HEK293 (cell line): Measurements from ENCODE around the gene CUL1.

Experiments
- CTCF ChIA-PET: fragments of 350-600 bp; formaldehyde crosslinking; extraction: SDS; loops from one replicate; lab custom pipeline; 2021; ENCODE audit warnings: antibody characterized with exemption; lab: Yijun Ruan, JAX
- POLR2A ChIA-PET: fragments of 300-600 bp; formaldehyde crosslinking; extraction: SDS; loops from one replicate; lab custom pipeline; 2020; ENCODE audit warnings: antibody characterized with exemption, inconsistent platforms; lab: Yijun Ruan, JAX
- H3K27ac ChIP-seq: fragments of 200-500 bp; sonication (Bioruptor generic); 2 replicates; pipeline ENCODE4 v1.5.1; 2014; ENCODE audit warnings: low read depth, low read length, control low read depth, inconsistent platforms; ENCODE audit errors: extremely low read depth
- H3K36me3 ChIP-seq, 2 experiments: fragments of 200-500 bp in 1 of 2; sonication (Bioruptor generic) in 1 of 2; 1 replicate in 1 of 2; 2 replicates in 1 of 2; pipeline ENCODE4 v1.5.1; 2014 to 2017; ENCODE audit warnings: inconsistent platforms in 2 of 2, low read length in 2 of 2; ENCODE audit not compliant: control insufficient read depth in 2 of 2, insufficient read depth in 1 of 2
- H3K4me1 ChIP-seq: fragments of 200-500 bp; sonication (Bioruptor generic); 2 replicates; pipeline ENCODE4 v1.5.1; 2014; ENCODE audit warnings: mild to moderate bottlenecking, low read length, inconsistent platforms; ENCODE audit not compliant: control insufficient read depth, insufficient read depth
- H3K4me3 ChIP-seq: 2 replicates; pipeline ENCODE4 v1.5.1; 2011; ENCODE audit warnings: low read depth, mild to moderate bottlenecking, control low read depth, low read length, moderate library complexity
- H3K9me3 ChIP-seq: fragments of 200-500 bp; sonication (Bioruptor generic); 2 replicates; pipeline ENCODE4 v1.5.1; 2014; ENCODE audit warnings: low read depth, low read length, inconsistent platforms; ENCODE audit not compliant: control insufficient read depth, insufficient read depth
- GLI2 ChIP-seq: fragments of 450-650 bp; formaldehyde crosslinking; IDR thresholded peaks from 2 replicates; pipeline ENCODE4; 2017; ENCODE audit warnings: missing biosample characterization, missing genetic modification characterization, low read depth, borderline replicate concordance
- IKZF3 ChIP-seq: fragments of 450-650 bp; IDR thresholded peaks from 2 replicates; pipeline ENCODE4 v1.5.0; 2018; ENCODE audit warnings: missing biosample characterization, mild to moderate bottlenecking, missing genetic modification characterization, moderate library complexity
- KLF16 ChIP-seq: fragments of 450-650 bp; formaldehyde crosslinking; IDR thresholded peaks from 2 replicates; pipeline ENCODE4 v1.5.1; 2017; ENCODE audit warnings: missing biosample characterization, missing genetic modification characterization
- OSR2 ChIP-seq: fragments of 450-650 bp; formaldehyde crosslinking; IDR thresholded peaks from 2 replicates; pipeline ENCODE4 v1.5.1; 2016; ENCODE audit warnings: missing biosample characterization, missing genetic modification characterization
- REPIN1 ChIP-seq: fragments of 450-650 bp; formaldehyde crosslinking; IDR thresholded peaks from 2 replicates; pipeline ENCODE4 v1.5.1; 2017; ENCODE audit warnings: missing biosample characterization, missing genetic modification characterization, low read depth
- WT1 ChIP-seq: fragments of 450-650 bp; formaldehyde crosslinking; IDR thresholded peaks from 2 replicates; pipeline ENCODE4 v1.5.1; 2016; ENCODE audit warnings: missing biosample characterization, missing genetic modification characterization
- ZBTB48 ChIP-seq: fragments of 450-650 bp; formaldehyde crosslinking; IDR thresholded peaks from 2 replicates; pipeline ENCODE4 v1.5.1; 2016; ENCODE audit warnings: missing biosample characterization, missing genetic modification characterization
- ZFP3 ChIP-seq: fragments of 450-650 bp; formaldehyde crosslinking; IDR thresholded peaks from 2 replicates; pipeline ENCODE4 v1.5.1; 2016; ENCODE audit warnings: low read depth, missing biosample characterization, missing genetic modification characterization
- ZFP37 ChIP-seq: fragments of 450-650 bp; formaldehyde crosslinking; IDR thresholded peaks from 2 replicates; pipeline ENCODE4 v1.5.1; 2016; ENCODE audit warnings: missing biosample characterization, missing genetic modification characterization
- ZNF132 ChIP-seq: fragments of 450-650 bp; formaldehyde crosslinking; IDR thresholded peaks from 2 replicates; pipeline ENCODE4 v1.5.1; 2017; ENCODE audit warnings: missing biosample characterization, missing genetic modification characterization, borderline replicate concordance
- ZNF174 ChIP-seq: fragments of 450-650 bp; formaldehyde crosslinking; IDR thresholded peaks from 2 replicates; pipeline ENCODE4 v1.5.0; 2017; ENCODE audit warnings: missing biosample characterization, mild to moderate bottlenecking, missing genetic modification characterization
- ZNF239 ChIP-seq: fragments of 450-650 bp; formaldehyde crosslinking; IDR thresholded peaks from 2 replicates; pipeline ENCODE4 v1.5.1; 2016; ENCODE audit warnings: missing biosample characterization, missing genetic modification characterization
- ZNF248 ChIP-seq: fragments of 450-650 bp; formaldehyde crosslinking; IDR thresholded peaks from 2 replicates; pipeline ENCODE4 v1.5.1; 2017; ENCODE audit warnings: missing biosample characterization, missing genetic modification characterization
- ZNF26 ChIP-seq: fragments of 450-650 bp; formaldehyde crosslinking; IDR thresholded peaks from 2 replicates; pipeline ENCODE4 v1.5.1; 2016; ENCODE audit warnings: missing biosample characterization, missing genetic modification characterization
- ZNF366 ChIP-seq: fragments of 450-650 bp; formaldehyde crosslinking; conservative IDR thresholded peaks from 2 replicates; pipeline ENCODE4 v1.5.1; 2016; ENCODE audit warnings: missing biosample characterization, missing genetic modification characterization
- ZNF626 ChIP-seq: fragments of 450-650 bp; sonication (Bioruptor Pico); formaldehyde crosslinking; IDR thresholded peaks from 2 replicates; pipeline ENCODE4 v1.5.1; 2018; ENCODE audit warnings: missing biosample characterization, missing genetic modification characterization, inconsistent platforms
- ZNF629 ChIP-seq: fragments of 450-650 bp; formaldehyde crosslinking; IDR thresholded peaks from 2 replicates; pipeline ENCODE4 v1.5.1; 2017; ENCODE audit warnings: missing biosample characterization, missing genetic modification characterization
- ZNF692 ChIP-seq: fragments of 450-650 bp; formaldehyde crosslinking; IDR thresholded peaks from 2 replicates; pipeline ENCODE4 v1.5.1; 2016; ENCODE audit warnings: missing biosample characterization, missing genetic modification characterization
- ZNF776 ChIP-seq: fragments of 450-650 bp; formaldehyde crosslinking; IDR thresholded peaks from 2 replicates; pipeline ENCODE4 v1.5.0; 2017; ENCODE audit warnings: missing biosample characterization, missing genetic modification characterization, borderline replicate concordance
- ZNF791 ChIP-seq: fragments of 450-650 bp; formaldehyde crosslinking; IDR thresholded peaks from 2 replicates; pipeline ENCODE4 v1.5.1; 2016; ENCODE audit warnings: missing biosample characterization, missing genetic modification characterization
- ZNF843 ChIP-seq: fragments of 450-650 bp; formaldehyde crosslinking; IDR thresholded peaks from 2 replicates; pipeline ENCODE4 v1.5.1; 2016; ENCODE audit warnings: missing biosample characterization, missing genetic modification characterization

The CUL1 gene

GRCh38 chr7:148723166-148723559 lies 24.5 kb downstream of the CUL1 start (continued):
- no peak for TF ChIP-seq ZNF248 (tag by site-specific recombination)
- no peak for TF ChIP-seq ZNF626 (tag by site-specific recombination)
- no peak for TF ChIP-seq ZNF843 (tag by site-specific recombination)
- TF ChIP-seq ZNF692 = no peak
- TF ChIP-seq ZNF174 (tag by site-specific recombination) = no peak
- no peak for TF ChIP-seq ZNF366 (tag by site-specific recombination)
- TF ChIP-seq, all 188 proteins: peak for 0

- Histone ChIP-seq H3K27ac (no peak overlapping the region), H3K4me3 (no peak overlapping the region), H3K4me1 (no peaks in the 10 kb centered on the region), H3K36me3 (no peaks in the 10 kb centered on the region), H3K9me3 (no peaks in the 10 kb centered on the region)
- TF ChIP-seq WT1 (tag by site-specific recombination) = no peak
- no peak for TF ChIP-seq ZFP37 (tag by site-specific recombination)
- no peak for TF ChIP-seq ZNF26 (tag by site-specific recombination)
- TF ChIP-seq ZNF629 (tag by site-specific recombination) = no peak
- no peak for TF ChIP-seq ZBTB48 (tag by site-specific recombination)
- no peak for TF ChIP-seq ZFP3
- POLR2A ChIA-PET = interaction anchor here (0.8 kb wide), 1 partner anchor 217 kb away, joined by 4 read pairs; no protein-coding TSS in a partner anchor
- CTCF ChIA-PET = interaction anchor here (0.6 to 1.3 kb wide), 3 partner anchors 90 to 185 kb away, joined by 3 to 4 read pairs (median 3); no protein-coding TSS in a partner anchor
Observed at GRCh38 chr7:148723846-148724245, 25.1 kb downstream of the CUL1 start.

- TF ChIP-seq ZNF239 (tag by site-specific recombination) (no peak), REPIN1 (tag by site-specific recombination) (no peak), ZNF776 (tag by site-specific recombination) (no peak), ZNF791 (tag by site-specific recombination) (no peak), ZNF132 (tag by site-specific recombination) (no peak)
- Histone ChIP-seq H3K4me3 (no peak overlapping the region), H3K36me3 (peaks cover 4 to 16% of the 10 kb centered on the region in 2 experiments), H3K27ac (no peak overlapping the region), H3K4me1 (no peaks in the 10 kb centered on the region), H3K9me3 (no peaks in the 10 kb centered on the region)
- ChIA-PET CTCF (no interaction called here), POLR2A (no interaction called here)
Observed at GRCh38 chr7:148726385-148726784, 27.7 kb downstream of the CUL1 start.

GRCh38 chr7:148727501-148728278 lies 29.0 kb downstream of the CUL1 start:
- POLR2A ChIA-PET = interaction anchor here (0.6 to 1.0 kb wide), 2 partner anchors 29 to 190 kb away, joined by 3 to 5 read pairs; partner anchors contain the start of gene CUL1
- H3K27ac ChIP-seq = no peak overlapping the region
- peaks cover 12 to 27% of the 10 kb centered on the region in 2 experiments for H3K36me3 ChIP-seq
- H3K4me1 ChIP-seq = no peaks in the 10 kb centered on the region
- H3K4me3 ChIP-seq = no peak overlapping the region
- H3K9me3 ChIP-seq = no peaks in the 10 kb centered on the region
- CTCF ChIA-PET = interaction anchor here (0.6 kb wide), 1 partner anchor 24 kb away, joined by 3 read pairs; no protein-coding TSS in a partner anchor
- TF ChIP-seq IKZF3 (tag by site-specific recombination) (no peak), GLI2 (no peak), KLF16 (tag by site-specific recombination) (no peak), OSR2 (tag by site-specific recombination) (no peak)
